H9 (cell line): ENCODE results near the gene SS18L1. TPM values are rescaled to one million over a fixed set of nuclear protein-coding genes. Genes with fewer than 3 reads are reported as not detected.

Experiments used
- DNase-seq: peaks from one replicate; pipeline ENCODE4 v3.0.0-alpha.2; 2017
- H2AFZ ChIP-seq: one replicate; pipeline ENCODE4 v1.6.1; 2013; ENCODE audit warnings: mild to moderate bottlenecking, low read length, control low read depth, moderate library complexity
- H2AK5ac ChIP-seq: 2 replicates; pipeline ENCODE4 v1.6.1; 2013; ENCODE audit warnings: low read length, control low read depth, mixed read lengths; ENCODE audit not compliant: insufficient read length
- H2BK120ac ChIP-seq: one replicate; pipeline ENCODE4 v1.6.1; 2013; ENCODE audit warnings: low read depth, mild to moderate bottlenecking, low read length, control low read depth, inconsistent platforms; ENCODE audit not compliant: poor library complexity, severe bottlenecking
- H2BK12ac ChIP-seq: 2 replicates; pipeline ENCODE4 v1.6.1; 2013; ENCODE audit warnings: low read length, control low read depth, mixed read lengths, low read depth; ENCODE audit not compliant: insufficient read length
- H2BK15ac ChIP-seq: 2 replicates; pipeline ENCODE4 v1.6.1; 2013; ENCODE audit warnings: low read depth, low read length, control low read depth
- H2BK20ac ChIP-seq: one replicate; pipeline ENCODE4 v1.6.1; 2013; ENCODE audit warnings: low read depth, mild to moderate bottlenecking, low read length, control low read depth, inconsistent platforms; ENCODE audit not compliant: poor library complexity, severe bottlenecking
- H2BK5ac ChIP-seq: 2 replicates; pipeline ENCODE4 v1.6.1; 2013; ENCODE audit warnings: low read length, control low read depth, mixed read lengths; ENCODE audit not compliant: insufficient read length
- H3K14ac ChIP-seq: 2 replicates; pipeline ENCODE4 v1.6.1; 2013; ENCODE audit warnings: low read length, control low read depth; ENCODE audit not compliant: insufficient read depth
- H3K18ac ChIP-seq: 2 replicates; pipeline ENCODE4 v1.6.1; 2013; ENCODE audit warnings: low read depth, mild to moderate bottlenecking, mixed read lengths, low read length, control low read depth; ENCODE audit not compliant: insufficient read length
- H3K23ac ChIP-seq: 2 replicates; pipeline ENCODE4 v1.6.1; 2013; ENCODE audit warnings: low read length, control low read depth, mixed read lengths, low read depth; ENCODE audit not compliant: insufficient read length
- H3K23me2 ChIP-seq: 2 replicates; pipeline ENCODE4 v1.6.1; 2013; ENCODE audit warnings: low read depth, mild to moderate bottlenecking, mixed read lengths, low read length, control low read depth; ENCODE audit not compliant: insufficient read length, poor library complexity, severe bottlenecking
- H3K27ac ChIP-seq: 2 replicates; pipeline ENCODE4 v1.5.1; 2013; ENCODE audit warnings: low read length, control low read depth, mixed read lengths, low read depth; ENCODE audit not compliant: insufficient read length
- H3K27me3 ChIP-seq: 2 replicates; pipeline ENCODE4 v1.6.1; 2013; ENCODE audit warnings: low read length, control low read depth, inconsistent platforms; ENCODE audit not compliant: insufficient read depth
- H3K4ac ChIP-seq: 2 replicates; pipeline ENCODE4 v1.6.1; 2013; ENCODE audit warnings: low read depth, mild to moderate bottlenecking, control low read depth, inconsistent platforms, low read length, moderate library complexity
- H3K4me1 ChIP-seq: 2 replicates; pipeline ENCODE4 v1.6.1; 2013; ENCODE audit warnings: low read length, control low read depth, inconsistent platforms; ENCODE audit not compliant: insufficient read depth
- H3K4me2 ChIP-seq: 2 replicates; pipeline ENCODE4 v1.6.1; 2013; ENCODE audit warnings: low read length, control low read depth, mixed read lengths; ENCODE audit not compliant: insufficient read length, insufficient read depth
- H3K56ac ChIP-seq: 2 replicates; pipeline ENCODE4 v1.6.1; 2013; ENCODE audit warnings: low read depth, mild to moderate bottlenecking, mixed read lengths, low read length, control low read depth; ENCODE audit not compliant: insufficient read length
- H3K79me1 ChIP-seq: 2 replicates; pipeline ENCODE4 v1.6.1; 2013; ENCODE audit warnings: low read depth, mild to moderate bottlenecking, moderate library complexity, low read length, control low read depth, inconsistent platforms; ENCODE audit not compliant: insufficient read depth, poor library complexity, severe bottlenecking
- H3K79me2 ChIP-seq: 2 replicates; pipeline ENCODE4 v1.6.1; 2013; ENCODE audit warnings: low read length, control low read depth, inconsistent platforms; ENCODE audit not compliant: insufficient read depth
- H3K9ac ChIP-seq: 2 replicates; pipeline ENCODE4 v1.6.1; 2013; ENCODE audit warnings: low read length, control low read depth, mixed read lengths; ENCODE audit not compliant: insufficient read length; ENCODE audit errors: extremely low read depth
- H3K9me3 ChIP-seq: one replicate; pipeline ENCODE4 v1.6.1; 2013; ENCODE audit warnings: low read depth, low read length, inconsistent platforms; ENCODE audit not compliant: control insufficient read depth
- H3T11ph ChIP-seq: one replicate; pipeline ENCODE4 v1.6.1; 2013; ENCODE audit warnings: mild to moderate bottlenecking, low read length, control low read depth, inconsistent platforms
- H4K20me1 ChIP-seq: one replicate; pipeline ENCODE4 v1.6.1; 2013; ENCODE audit not compliant: control insufficient read depth, insufficient read length, insufficient read depth
- H4K5ac ChIP-seq: 2 replicates; pipeline ENCODE4 v1.6.1; 2013; ENCODE audit warnings: low read depth, mild to moderate bottlenecking, mixed read lengths, low read length, control low read depth; ENCODE audit not compliant: insufficient read length
- H4K8ac ChIP-seq: replicated peaks from 2 replicates; pipeline ENCODE4 v1.6.1; 2013; ENCODE audit warnings: low read length, control low read depth, mixed read lengths, low read depth; ENCODE audit not compliant: insufficient read length
- H4K91ac ChIP-seq: 2 replicates; pipeline ENCODE4 v1.6.1; 2013; ENCODE audit warnings: low read depth, mild to moderate bottlenecking, moderate library complexity, mixed read lengths, low read length, control low read depth; ENCODE audit not compliant: insufficient read length
- H3K27ac Mint-ChIP-seq, 3 experiments: 2 replicates in 2 of 3; 3 replicates in 1 of 3; pipeline ENCODE4 v1.8.0; 2020 to 2021; ENCODE audit warnings: mixed read lengths in 3 of 3, mild to moderate bottlenecking in 1 of 3, moderate library complexity in 1 of 3
- H3K27me3 Mint-ChIP-seq: 2 replicates; pipeline ENCODE4 v1.8.0; 2021; ENCODE audit warnings: low read depth, mild to moderate bottlenecking, moderate library complexity, mixed read lengths
- H3K36me3 Mint-ChIP-seq, 3 experiments: 2 replicates in 2 of 3; 3 replicates in 1 of 3; pipeline ENCODE4 v1.8.0; 2020 to 2021; ENCODE audit warnings: low read depth in 3 of 3, mixed read lengths in 3 of 3; ENCODE audit not compliant: insufficient read depth in 1 of 3
- H3K4me1 Mint-ChIP-seq, 2 experiments: 2 replicates each; pipeline ENCODE4 v1.8.0; 2020; ENCODE audit warnings: mixed read lengths in 2 of 2
- H3K4me3 Mint-ChIP-seq, 2 experiments: 2 replicates in 1 of 2; 3 replicates in 1 of 2; pipeline ENCODE4 v1.8.0; 2020 to 2021; ENCODE audit warnings: mild to moderate bottlenecking in 2 of 2, mixed read lengths in 2 of 2, moderate library complexity in 1 of 2
- H3K9me3 Mint-ChIP-seq, 2 experiments: 2 replicates in 1 of 2; 3 replicates in 1 of 2; pipeline ENCODE4 v1.8.0; 2020; ENCODE audit warnings: mild to moderate bottlenecking in 2 of 2, mixed read lengths in 2 of 2, moderate library complexity in 1 of 2
- CTCF ChIP-seq: fragments of 200-600 bp; sonication (generic); conservative IDR thresholded peaks from 3 replicates; pipeline ENCODE4 v1.8.0; 2021; ENCODE audit warnings: antibody characterized with exemption, mild to moderate bottlenecking
- whole genome bisulfite sequencing: extraction: QIAGEN DNeasy Blood & Tissue Kit; methylation state at CpG from one replicate; pipeline ENCODE4 v1.1.7; 2013; ENCODE audit warnings: missing lambda C conversion rate, low lambda C conversion rate, mixed read lengths; ENCODE audit not compliant: insufficient read length; ENCODE audit errors: extremely low coverage; 5-methylcytosine and 5-hydroxymethylcytosine counted together
- total RNA-seq: library from RNA; stranded (reverse); gene quantifications from 2 replicates; pipeline ENCODE4 v1.2.1, GENCODE V29; 2021

The SS18L1 gene
- total RNA-seq, 1 experiment from 2014 or later: 22.2 TPM

GRCh38 chr20:62142252-62143080, 1.1 kb upstream of the SS18L1 start:
- H3K4me1 Mint-ChIP-seq: peaks cover 29 to 33% of the 10 kb centered on the region in 2 experiments
- H3K9me3 Mint-ChIP-seq: no peaks in the 10 kb centered on the region; a peak in 1 of 5 replicates
- H2BK20ac ChIP-seq: no peak overlapping the region
- no peak overlapping the region for H2AK5ac ChIP-seq
- H3K36me3 Mint-ChIP-seq: peaks cover 43 to 55% (median 44%) of the 10 kb centered on the region in 3 experiments
- H2BK12ac ChIP-seq: no peak overlapping the region
- H2BK5ac ChIP-seq: no peak overlapping the region
- no peaks in the 10 kb centered on the region for H3K9me3 ChIP-seq
- DNase-seq: no peak
- H3K79me2 ChIP-seq: peaks cover 42% of the 10 kb centered on the region
- no peaks in the 10 kb centered on the region for H3K4me1 ChIP-seq
- H2BK120ac ChIP-seq: no peak overlapping the region
- H3K23me2 ChIP-seq: peaks cover 7% of the 10 kb centered on the region
- H3K79me1 ChIP-seq: peaks cover 11% of the 10 kb centered on the region
- no peak overlapping the region for H3K56ac ChIP-seq
- H3K27me3 Mint-ChIP-seq: no peaks in the 10 kb centered on the region
- no CpG with 5 or more reads among the region's 71 CpGs for WGBS
- no peak overlapping the region for H4K91ac ChIP-seq
- TF ChIP-seq CTCF: no peak; the same call in 2 of the 3 replicates
- H3K27ac Mint-ChIP-seq: peak overlapping the region in 2 of 3 experiments; percentile 93 to 94; a peak in 5 of 7 replicates
- H3K4ac ChIP-seq: no peak overlapping the region
- H2AFZ ChIP-seq: no peak overlapping the region
- H4K20me1 ChIP-seq: no peaks in the 10 kb centered on the region
- no peak overlapping the region for H3K27ac ChIP-seq
- H3K14ac ChIP-seq: peak overlapping the region; percentile 11; the same call in 1 of the 2 replicates
- H4K8ac ChIP-seq: no peak overlapping the region
- no peak overlapping the region for H3K23ac ChIP-seq
- H3K4me3 Mint-ChIP-seq: peak overlapping the region; percentile 84 to 92
- H2BK15ac ChIP-seq: no peak overlapping the region
- no peaks in the 10 kb centered on the region for H3K27me3 ChIP-seq
- no peak overlapping the region for H3K18ac ChIP-seq
- no peak overlapping the region for H4K5ac ChIP-seq
- peak overlapping the region; percentile 81 for H3K9ac ChIP-seq
- H3K4me2 ChIP-seq: peak overlapping the region; percentile 68
- H3T11ph ChIP-seq: no peak overlapping the region
